A204.1 (cell line): Measurements from ENCODE around the gene FMO4.
"Not testable (repeated sequence)": the region's sequence is repeated elsewhere in the genome, so short reads cannot be mapped to it uniquely, and the experiment has no call there.

ENCODE experiments used
- FAIRE-seq: peaks from 2 replicates; lab custom pipeline; 2012; peaks lifted over from hg19 to GRCh38; lab: Jason Lieb, UNC

FMO4 gene

DNA sequence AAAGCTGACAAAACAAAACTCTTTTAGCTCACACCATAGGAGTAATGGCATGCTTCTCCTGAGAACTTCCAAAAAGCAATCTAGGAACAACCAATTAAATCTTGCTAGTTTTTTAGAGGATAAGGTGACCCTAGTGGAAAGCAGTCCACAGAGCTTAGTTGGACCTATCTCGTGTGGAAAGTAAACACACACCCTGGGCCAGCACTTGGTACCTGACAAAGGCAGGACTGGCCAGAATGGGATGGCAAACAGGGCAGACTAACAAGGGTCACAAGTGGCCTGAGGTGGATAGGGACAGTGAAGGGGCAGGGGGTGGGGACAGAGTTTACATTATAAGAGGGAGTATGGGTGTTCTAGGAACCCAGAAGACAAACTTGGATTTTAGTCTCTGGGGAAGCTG is 22.0 kb downstream of the FMO4 start:
- no peak for FAIRE-seq

DNA sequence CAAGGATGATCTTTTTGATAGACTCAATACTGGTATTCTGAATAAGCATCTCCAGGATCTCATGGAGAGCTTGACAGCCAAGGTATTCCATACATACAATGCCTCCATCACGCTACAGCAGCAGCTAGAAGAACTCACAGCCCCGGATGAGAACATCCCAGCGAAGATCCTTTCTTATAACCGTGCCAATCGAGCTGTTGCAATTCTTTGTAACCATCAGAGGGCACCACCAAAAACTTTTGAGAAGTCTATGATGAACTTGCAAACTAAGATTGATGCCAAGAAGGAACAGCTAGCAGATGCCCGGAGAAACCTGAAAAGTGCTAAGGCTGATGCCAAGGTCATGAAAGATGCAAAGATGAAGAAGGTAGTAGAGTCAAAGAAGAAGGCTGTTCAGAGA is 25.4 kb downstream of the FMO4 start:
- not testable (repeated sequence) for FAIRE-seq

DNA sequence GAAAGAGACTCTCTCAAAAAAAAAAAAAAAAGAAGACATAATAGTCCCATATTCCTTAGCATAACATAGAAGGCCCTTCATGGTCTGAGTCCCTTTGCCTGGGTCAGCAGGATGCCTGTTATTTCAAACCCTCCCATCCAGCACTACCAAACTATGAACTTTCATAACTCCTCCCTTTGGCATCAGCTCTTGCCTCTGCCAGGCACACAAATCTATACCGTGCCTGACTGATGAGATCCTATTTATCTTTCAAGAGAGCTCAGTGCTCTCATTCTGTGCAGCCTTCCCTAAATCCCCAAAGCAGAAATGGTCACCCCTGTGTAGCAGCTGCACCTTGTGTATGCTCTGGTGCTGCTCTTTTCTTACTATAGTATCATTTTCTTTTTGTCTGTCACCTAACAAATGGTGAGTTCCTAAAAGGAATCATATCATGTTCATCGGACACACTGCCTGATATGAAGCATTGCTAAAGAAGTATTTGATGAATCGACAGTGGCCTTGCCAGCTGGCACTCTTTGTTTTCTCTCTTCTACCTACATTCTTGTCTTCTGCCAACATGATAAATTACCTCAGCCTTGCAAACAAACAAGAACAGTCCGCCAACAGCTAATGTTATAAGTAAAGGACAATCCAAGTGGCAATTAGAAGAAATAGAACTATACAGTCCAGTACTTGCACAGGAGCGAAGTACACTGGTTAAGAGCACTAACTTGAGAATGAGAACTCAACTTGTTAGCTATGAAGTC is 29.9 kb downstream of the FMO4 start:
- FAIRE-seq: no peak

DNA sequence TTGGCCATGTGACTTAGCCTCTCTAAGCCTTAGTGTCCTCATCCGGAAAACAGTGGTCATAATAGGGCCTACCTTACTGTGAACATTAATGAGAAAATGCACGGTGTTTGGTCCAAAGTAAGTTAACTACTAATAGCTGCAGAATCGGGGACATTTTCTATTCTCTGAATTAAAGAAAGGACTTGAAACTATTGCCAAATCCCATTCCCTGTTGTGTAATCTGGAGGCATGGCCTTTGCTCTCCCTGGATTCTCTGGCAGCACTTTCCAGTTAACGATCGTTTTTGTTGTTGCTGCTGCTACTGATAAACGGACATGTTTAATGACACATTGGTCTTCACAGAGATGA is 30.5 kb downstream of the FMO4 start:
- no peak for FAIRE-seq

DNA sequence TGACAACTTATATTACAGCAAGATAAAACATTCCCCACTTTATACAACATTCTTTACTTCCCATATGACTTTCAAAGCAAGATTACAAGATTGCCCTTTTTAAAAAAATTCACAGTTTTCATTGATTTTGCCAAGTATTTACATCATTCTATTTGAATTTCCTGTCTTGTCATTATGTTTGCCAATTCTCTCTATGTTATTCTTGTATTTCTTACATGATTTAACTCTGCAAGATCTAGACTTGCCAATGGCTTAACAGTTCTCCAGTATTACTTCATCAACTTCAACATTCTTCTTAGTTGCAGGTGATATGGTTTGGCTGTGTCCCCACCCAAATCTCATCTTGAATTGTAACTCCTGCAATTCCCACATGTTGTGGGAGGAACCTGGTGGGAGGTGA is 31.6 kb downstream of the FMO4 start:
- FAIRE-seq: no peak

DNA sequence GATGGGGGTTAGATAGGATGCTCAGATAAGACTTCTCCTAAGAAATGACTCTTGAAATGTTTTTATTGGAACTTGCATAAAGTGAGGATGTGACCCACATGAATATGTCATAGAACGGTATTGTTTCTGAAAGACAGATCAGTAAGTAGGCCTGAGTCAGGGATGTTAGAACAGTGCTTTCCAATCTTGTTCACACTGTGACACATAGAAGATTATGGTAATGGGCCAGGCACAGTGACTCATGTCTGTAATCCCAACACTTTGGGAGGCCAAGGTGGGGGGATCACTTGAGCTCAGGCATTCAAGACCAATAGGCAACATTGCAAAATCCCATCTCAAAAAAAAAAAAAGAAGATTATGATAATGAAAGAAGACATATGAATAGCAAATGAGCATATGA is 32.9 kb downstream of the FMO4 start:
- no peak for FAIRE-seq

DNA sequence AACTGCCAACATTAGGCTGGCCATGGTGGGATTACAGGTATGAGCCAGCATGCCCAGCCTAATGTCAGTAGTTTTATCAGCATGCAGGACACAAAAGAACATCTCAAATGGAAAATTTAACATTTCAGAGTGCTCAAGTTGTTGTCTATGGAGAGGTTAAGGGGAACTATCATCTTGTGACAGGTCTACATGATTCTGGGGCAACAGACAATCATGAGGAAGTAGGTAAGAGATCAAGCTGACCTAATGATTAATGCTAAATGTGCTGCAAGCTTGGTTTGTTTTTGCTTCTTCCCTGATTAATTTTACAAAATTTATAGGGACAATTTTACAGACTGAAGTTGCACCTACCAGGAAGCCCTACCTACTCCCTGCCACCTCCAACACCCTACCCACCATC is 36.6 kb downstream of the FMO4 start:
- no peak for FAIRE-seq

DNA sequence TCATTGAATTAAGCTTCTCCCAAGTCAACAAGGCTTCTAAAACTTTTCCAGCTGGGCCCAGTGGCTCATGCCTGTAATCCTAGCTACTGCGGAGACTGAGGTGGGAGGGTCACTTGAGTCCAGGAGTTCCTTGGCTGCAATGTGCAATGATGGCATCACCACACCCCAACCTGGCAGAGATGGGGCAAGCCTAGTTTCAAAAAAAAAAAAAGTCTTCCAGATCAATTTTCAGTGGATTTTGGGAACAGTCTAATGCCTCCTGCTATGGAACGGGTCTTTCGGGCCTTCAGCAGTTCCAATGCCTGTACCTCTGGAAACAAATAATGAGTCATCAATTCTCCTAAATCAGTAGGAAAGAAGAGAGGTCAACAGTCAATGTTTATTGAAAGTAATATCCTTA is 38.0 kb downstream of the FMO4 start:
- FAIRE-seq: no peak

DNA sequence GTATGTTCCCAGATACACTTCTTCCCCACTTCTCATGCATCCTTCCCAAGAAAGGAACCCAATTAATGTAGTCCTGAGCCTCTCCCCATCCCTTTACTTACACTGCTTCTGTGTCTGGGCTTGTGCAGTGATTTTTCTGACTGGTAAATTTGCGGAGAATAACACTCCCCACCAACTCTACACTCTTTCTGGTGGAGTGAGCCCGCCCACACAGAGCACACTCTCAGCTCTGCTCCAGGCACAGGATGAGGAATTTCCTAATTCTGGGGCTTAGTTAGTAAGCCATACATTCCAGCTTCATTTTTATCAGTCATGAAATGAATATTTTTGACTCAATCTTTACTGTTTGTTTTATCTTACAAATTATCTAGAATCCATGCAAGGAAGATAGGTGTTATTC is 38.6 kb downstream of the FMO4 start:
- no peak for FAIRE-seq

DNA sequence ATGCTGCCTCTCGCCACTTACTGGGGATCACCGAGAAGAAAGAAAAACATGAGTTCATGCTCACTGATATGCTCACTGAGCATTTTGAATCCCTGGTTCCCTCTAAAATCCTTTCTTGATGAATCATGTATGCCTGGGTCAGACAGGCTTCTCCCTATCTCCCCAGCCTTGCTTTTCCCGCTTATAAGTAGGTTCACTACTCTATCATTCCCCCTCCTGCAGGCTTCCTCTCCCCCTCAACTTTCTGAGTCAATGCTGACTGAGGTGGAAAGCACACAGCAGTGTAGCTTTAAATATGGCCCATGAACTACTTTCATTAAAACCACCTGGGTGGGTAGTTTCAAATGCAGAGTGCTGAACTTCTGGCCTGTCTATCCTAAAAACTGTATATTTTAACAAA is 41.7 kb downstream of the FMO4 start:
- no peak for FAIRE-seq

DNA sequence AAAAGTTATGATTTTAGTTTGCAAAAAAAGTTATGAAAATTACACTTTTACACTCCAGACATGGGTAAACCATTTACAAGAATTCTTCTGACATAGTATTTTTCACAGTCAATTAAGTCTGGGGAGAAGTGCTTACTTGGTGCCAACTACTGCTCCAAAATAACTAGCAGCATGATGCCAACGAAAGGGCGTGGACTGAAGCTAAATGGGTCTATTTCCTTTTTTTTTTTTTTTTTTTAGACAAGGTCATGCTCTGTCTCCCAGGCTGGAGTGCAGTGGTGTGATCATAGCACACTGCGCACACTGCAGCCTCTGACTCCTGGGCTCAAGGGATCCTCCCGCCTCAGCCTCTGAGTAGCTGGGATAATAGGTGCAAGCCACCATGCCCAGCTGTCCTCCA is 43.2 kb downstream of the FMO4 start:
- no peak for FAIRE-seq

DNA sequence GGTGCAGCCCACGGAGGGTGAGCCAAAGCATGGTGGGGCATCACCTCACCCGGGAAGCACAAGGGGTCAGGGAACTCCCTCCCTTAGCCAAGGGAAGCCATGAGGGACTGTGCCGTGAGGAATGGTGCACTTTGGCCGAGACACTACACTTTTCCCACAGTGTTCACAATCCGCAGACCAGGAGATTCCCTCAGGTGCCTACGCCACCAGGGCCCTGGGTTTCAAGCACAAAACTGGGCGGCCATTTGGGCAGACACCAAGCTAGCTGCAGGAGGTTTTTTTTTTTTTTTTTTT is 45.3 kb downstream of the FMO4 start:
- not testable (repeated sequence) for FAIRE-seq

DNA sequence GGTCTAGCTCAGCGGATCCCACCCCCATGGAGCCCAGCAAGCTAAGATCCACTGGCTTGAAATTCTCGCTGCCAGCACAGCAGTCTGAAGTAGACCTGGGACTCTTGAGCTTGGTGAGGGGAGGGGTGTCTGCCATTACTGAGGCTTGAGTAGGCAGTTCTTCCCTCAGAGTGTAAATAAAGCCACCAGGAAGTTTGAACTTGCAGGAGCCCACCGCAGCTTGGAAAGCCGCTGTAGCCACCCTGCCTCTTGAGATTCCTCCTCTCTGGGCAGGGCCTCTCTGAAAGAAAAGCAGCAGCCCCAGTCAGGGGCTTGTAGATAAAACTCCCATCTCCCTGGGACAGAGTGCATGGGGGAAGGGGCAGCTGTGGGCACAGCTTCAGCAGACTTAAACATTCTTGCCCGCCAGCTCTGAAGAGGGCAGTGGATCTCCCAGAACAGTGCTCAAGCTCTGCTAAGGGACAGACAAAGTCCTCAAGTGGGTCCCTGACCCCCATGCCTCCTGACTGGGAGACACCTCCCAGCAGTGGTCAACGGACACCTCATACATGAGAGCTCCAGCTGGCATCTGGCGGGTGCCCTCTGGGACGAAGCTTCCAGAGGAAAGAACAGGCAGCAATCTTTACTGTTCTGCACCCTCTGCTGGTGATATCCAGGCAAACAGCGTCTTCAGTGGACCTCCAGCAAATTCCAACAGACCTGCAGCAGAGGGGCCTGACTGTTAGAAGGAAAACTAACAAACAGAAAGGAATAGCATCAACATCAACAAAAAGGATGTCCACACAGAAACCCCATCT is 45.9 kb downstream of the FMO4 start:
- FAIRE-seq: not testable (repeated sequence)

DNA sequence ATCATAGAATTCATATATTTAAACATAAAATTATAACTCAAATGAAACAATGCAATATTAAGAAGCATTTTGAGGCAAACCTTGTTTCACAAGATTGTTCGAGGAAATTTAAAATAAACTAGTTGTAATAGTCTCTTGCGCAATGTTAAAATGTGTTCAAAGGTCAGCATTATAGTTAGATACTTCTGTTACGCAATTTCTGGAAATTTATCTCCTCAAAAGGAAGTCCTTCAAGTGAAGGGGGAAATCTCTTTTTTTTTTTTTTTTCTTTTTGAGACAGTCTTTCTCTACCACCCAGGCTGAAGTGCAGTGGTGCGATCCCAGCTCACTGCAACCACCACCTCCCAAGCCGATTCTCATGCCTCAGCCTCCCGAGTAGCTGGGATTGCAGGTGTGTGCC is 52.1 kb downstream of the FMO4 start:
- no peak for FAIRE-seq

DNA sequence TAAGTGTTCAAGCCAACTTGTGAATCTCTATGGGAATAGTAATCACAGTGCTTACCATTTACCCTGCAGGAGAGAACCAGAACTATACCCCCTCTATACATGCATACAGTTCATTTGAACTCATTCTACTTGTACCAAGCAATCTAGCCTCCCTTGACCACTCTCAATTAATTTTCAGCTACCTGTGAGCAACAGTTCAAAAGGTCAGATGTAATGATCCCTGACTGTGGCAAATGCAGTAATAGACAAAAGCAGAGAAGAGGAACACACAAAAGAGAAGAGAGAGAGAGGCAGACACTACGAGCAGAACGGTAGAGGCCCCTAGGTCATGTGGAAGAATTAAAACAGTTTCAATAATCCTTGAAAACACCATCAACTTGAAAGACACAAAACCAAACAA is 52.8 kb downstream of the FMO4 start:
- no peak for FAIRE-seq

DNA sequence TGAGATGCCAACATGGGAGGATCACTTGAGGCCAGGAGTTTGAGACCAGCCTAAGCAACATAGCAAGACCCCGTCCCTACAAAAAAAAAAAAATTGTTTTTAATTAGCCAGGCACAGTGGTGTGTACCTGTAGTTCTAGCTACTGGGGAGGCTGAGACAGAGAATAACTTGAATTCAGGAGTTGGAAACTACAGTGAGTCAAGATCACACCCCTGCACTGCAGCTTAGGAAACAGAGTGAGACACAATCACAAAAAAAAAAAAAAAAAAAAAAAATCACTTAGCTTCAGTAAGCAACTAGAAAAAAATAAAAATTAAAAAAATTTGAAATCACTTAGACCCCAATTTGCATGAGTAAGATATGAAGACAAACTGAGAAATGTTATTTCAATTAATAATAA is 53.5 kb downstream of the FMO4 start:
- FAIRE-seq: no peak

DNA sequence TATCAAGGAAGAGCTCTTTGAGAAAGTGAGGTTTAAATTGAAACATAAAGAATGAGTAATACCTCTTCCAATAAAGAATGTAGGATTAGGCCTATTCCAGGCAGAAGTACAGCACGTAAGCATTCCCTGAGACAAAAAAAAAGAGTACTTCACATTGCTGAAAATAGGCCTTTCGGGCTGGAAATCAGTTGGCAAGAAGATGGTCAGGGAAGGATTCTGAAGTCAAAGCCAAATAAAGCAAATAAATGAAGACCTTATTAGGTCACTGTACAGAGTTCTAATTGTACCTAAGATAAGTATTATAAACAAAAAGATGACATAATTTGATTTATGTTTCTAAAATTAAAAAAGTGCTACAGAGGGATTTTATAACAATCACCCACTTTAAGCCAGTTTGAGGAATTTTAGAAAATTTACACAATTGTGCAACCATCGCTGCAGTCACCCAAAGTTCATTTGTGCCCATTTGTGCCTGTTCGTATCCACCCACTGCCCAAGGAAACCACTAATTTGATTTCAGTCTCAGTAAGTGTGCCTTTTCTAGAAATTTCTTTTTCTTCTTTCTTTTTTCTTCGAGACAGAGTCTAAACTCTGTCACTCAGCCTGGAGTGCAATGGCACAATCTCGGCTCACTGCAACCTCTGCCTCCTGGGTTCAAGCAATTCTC is 58.6 kb downstream of the FMO4 start:
- no peak for FAIRE-seq

DNA sequence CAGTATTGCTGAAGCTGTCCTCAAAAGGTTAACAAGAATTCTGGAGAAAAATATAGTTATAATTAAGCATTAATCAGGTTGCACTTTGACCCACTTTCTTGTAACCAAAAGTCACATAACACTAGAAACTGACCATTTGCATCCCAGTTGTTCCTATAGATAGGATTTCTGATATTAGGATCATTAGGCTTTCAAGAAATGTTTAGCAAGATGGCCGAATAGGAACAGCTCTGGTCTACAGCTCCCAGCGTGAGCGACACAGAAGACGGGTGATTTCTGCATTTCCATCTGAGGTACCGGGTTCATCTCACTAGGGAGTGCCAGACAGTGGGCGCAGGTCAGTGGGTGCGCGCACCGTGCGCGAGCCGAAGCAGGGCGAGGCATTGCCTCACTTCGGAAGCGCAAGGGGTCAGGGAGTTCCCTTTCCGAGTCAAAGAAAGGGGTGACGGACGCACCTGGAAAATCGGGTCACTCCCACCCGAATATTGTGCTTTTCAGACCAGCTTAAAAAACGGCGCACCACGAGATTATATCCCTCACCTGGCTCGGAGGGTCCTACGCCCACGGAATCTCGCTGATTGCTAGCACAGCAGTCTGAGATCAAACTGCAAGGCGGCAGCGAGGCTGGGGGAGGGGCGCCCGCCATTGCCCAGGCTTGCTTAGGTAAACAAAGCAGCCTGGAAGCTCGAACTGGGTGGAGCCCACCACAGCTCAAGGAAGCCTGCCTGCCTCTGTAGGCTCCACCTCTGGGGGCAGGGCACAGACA is 59.6 kb downstream of the FMO4 start:
- not testable (repeated sequence) for FAIRE-seq

DNA sequence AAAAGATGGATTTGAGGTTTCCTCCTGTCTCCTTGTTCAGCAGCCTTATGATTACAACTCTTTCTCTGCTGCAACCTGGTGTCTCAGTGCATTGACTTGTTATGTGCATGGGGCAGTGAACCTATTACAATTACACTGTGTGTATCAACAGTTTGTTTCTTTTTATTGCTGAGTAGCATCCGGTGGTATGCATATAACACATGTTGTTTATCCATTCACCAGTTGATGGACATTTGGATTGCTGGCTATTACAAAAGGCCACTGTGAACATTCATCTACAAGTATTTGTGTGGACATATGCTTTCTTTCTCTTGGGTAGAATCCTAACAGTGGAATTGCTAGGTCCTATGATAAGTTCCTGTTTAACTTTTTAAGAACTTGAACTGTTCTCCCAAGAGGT is 65.9 kb downstream of the FMO4 start:
- FAIRE-seq: no peak

DNA sequence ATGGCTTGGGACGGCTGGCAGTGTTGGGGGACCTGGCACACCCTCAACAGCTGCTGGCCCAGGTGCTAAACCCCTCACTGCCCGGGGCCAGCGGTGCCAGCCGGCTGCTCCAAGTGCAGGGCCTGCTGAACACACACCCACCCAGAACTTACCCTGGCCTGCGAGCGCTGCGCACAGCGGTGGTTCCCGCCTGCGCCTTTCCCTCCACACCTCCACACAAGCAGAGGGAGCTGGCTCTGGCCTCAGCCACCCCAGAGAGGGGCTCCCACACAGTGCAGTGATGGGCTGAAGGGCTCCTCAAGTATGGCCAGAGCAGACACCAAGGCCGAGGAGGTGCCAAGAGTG is 67.9 kb downstream of the FMO4 start:
- no peak for FAIRE-seq

DNA sequence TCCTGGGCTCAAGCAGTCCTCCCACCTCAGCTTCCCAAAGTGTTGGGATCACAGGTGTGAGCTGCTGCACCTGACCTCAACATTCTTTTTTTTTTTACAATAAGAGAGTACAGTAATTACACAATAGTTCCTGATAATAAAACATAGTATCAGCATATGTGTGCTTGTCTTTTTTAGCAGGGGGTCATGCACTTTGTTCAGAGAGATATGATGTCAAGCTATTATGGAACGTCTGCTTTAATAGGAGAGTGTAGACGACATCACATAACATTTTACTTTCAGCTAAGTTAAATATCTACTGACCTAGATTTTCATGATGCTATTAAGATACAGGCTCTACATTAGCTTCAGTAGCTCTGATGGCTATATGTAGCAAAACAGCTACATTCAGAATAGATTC is 70.5 kb downstream of the FMO4 start:
- no peak for FAIRE-seq

DNA sequence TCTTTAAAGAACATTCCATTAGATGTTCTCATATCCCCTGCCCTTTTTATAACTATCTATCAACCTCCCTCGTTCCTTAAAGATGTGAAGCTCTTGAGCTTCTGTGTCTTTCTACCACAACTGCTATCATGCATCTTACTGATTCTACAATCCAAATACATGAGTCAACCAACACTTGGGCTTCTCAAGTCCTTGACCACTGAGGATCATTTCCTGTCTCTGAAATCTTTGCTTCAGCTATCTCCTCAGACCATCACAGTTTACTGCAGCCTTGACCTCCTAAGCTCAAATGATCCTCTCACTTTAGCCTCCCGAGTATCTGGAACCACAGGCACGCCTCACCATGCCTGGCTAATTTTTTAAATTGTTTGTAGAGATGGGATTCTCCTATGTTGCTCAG is 75.2 kb downstream of the FMO4 start:
- no peak for FAIRE-seq

DNA sequence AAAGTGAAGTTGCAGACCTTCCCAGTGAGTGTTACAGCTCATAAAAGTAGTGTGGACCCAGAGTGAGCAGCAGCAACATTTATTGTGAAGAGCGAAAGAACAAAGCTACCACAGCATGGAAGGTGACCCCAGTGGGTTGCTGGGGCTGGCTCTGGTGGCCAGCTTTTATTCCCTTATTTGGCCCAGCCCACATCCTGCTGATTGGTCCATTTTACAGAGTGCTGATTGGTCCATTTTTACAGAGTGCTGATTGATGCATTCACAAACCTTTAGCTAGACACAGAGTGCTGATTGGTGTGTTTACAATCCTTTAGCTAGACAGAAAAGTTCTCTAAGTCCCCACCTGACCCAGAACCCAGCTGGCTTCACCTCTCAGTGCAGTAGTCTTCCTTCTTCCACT is 76.8 kb downstream of the FMO4 start:
- FAIRE-seq: not testable (repeated sequence)
